ENCODE measurements around the gene OPRL1.

Gene OPRL1

GRCh38 chr20:64041781-64042053 lies 38.2 kb upstream of the OPRL1 start:
- FAIRE-seq (no peak), DNase-seq (ENCODE audit: extremely low spot score, insufficient read length, low read depth) (no peak)

DNA sequence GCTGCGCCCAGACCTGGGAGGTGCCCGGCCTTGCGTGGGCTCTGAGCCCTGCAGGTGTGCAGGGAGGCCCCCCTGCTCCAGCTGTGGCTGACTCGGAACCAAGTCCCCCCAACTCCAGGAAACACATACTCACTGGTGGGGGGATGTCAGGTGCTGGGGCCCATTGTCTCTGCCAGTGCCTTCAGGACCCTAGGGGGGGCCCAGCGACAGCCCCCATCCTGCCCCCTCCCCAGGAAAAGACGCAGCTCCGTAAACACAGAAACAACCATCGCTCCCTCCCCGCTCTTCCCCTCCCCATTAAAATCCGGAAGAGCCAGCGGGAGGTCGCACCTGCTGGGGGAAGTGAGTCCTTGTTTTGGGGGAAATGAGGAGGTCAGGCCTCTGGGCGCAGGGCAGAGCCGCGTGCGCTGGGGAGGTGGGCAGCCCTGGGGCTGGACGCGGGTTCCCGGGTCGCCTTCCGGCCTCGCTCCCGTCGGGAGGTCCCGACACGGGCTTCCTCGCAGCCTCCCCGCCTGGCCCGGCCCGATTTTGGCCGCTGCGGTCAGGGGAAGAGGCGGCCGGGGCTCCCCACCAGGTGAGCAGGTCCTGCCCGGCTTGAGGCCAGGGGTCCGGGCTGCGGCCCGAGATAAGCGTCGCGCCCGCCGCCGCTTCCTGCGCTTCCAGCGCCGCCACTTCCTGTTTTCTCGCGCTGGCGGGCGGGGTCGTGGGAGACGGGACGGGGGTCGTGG lies 37.7 kb upstream of the OPRL1 start:
- FAIRE-seq (no peak), DNase-seq (ENCODE audit: extremely low spot score, insufficient read length, low read depth) (no peak)

- no peak for FAIRE-seq
- DNase-seq (ENCODE audit: extremely low spot score, insufficient read length, low read depth): no peak
Measured at GRCh38 chr20:64043768-64044167, 36.1 kb upstream of the OPRL1 start.

DNA sequence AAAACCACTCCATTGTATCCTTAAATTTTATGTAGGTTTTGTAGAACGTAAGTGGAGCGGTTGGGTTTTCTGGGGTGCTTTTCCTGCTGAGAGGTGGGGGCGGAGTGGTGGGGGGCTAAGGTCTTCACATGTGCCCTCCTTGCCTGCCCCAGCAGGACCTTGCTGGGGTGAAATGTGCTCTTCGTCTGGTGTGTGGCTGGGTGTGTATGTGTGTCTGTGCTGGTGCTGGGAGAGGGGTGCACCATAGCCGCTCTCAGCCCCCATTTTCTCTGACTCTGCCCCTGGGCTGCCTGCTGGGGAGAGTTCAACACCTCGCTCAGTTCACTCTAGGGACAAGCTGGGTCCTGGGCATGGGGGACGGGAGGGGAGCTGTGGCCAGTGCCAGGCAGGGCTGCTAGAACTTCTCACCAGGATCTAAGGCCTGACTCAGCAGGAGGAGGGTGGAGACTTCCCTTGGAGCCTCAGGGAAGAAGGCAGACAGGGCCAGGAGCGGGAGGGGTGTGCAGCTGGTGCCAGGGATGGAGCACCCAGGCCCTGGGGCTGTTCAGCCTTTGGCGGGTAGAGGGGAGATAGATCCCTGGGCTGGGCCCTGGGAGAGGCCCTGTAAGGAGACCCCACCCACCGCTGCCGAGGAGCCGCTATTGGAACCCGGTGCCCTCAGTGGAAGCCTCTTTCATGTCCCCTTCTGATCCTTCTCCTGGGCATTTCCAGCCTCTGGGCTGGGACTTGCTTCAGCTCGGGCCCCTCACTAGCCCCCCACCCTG lies 35.2 kb upstream of the OPRL1 start:
- FAIRE-seq (no peak), DNase-seq (ENCODE audit: extremely low spot score, insufficient read length, low read depth) (no peak)

- FAIRE-seq (no peak), DNase-seq (ENCODE audit: extremely low spot score, insufficient read length, low read depth) (no peak)
Measured at GRCh38 chr20:64045346-64046011, 34.4 kb upstream of the OPRL1 start.

- DNase-seq (ENCODE audit: extremely low spot score, insufficient read length, low read depth) (no peak), FAIRE-seq (no peak)
Measured at GRCh38 chr20:64047046-64047389, 32.9 kb upstream of the OPRL1 start.

- FAIRE-seq (no peak), DNase-seq (ENCODE audit: extremely low spot score, insufficient read length, low read depth) (no peak)
Measured at GRCh38 chr20:64047968-64048401, 31.9 kb upstream of the OPRL1 start.

- no peak for FAIRE-seq
Measured at GRCh38 chr20:64048402-64049044, 31.4 kb upstream of the OPRL1 start.

DNA sequence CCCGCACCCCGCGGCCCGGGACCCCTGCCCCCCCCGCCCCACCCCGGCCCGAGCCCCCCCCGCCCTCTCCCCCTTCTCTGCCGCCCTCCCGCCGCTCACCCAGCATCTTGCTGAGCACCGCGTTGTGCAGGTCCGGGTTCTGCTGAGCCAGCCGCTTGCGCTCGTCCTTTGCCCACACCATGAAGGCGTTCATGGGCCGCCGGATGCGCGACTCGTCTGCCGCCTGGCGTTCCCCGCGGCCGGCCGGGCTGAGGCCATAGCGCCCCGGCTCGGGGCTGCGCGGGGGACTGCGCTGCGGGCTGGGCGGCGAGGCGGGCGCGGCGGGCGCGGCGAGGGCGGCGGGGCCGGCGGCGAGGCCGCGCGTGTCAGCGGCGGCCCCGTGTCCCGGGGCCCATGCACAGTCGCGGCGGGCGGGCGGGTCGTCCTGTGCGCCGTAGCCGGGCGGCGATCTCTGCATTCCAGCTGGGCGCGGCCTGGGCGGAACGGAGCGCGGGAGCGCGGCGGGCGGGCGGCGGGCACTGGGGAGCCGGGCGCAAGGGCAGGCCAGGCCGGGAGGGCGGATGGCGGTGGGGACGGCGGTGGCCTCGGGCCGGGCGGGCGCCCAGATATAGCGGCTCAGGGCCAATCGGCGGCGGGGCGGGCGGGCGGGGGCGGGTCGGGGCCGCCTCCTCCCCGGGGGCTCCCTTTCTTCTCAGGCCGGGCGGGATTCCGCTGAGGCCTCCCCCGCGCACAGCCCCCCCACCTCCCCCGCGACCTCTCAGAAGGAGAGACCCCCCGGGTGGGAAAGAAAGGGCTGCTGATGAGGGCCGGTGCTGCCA lies 30.6 kb upstream of the OPRL1 start, which contains the start of gene SOX18:
SOX18 (minus strand) TSS at position 580 of the 818 bp plus-strand sequence; CDS start at position 457, 123 bp downstream.
- no peak for DNase-seq (ENCODE audit: extremely low spot score, insufficient read length, low read depth)
- no peak for FAIRE-seq

More at GRCh38 chr20:64048402-64049044, 31.4 kb upstream of the OPRL1 start:
- DNase-seq (ENCODE audit: extremely low spot score, insufficient read length, low read depth): no peak

GRCh38 chr20:64049878-64050260 lies 30.0 kb upstream of the OPRL1 start:
- FAIRE-seq (no peak), DNase-seq (ENCODE audit: extremely low spot score, insufficient read length, low read depth) (no peak)

DNA sequence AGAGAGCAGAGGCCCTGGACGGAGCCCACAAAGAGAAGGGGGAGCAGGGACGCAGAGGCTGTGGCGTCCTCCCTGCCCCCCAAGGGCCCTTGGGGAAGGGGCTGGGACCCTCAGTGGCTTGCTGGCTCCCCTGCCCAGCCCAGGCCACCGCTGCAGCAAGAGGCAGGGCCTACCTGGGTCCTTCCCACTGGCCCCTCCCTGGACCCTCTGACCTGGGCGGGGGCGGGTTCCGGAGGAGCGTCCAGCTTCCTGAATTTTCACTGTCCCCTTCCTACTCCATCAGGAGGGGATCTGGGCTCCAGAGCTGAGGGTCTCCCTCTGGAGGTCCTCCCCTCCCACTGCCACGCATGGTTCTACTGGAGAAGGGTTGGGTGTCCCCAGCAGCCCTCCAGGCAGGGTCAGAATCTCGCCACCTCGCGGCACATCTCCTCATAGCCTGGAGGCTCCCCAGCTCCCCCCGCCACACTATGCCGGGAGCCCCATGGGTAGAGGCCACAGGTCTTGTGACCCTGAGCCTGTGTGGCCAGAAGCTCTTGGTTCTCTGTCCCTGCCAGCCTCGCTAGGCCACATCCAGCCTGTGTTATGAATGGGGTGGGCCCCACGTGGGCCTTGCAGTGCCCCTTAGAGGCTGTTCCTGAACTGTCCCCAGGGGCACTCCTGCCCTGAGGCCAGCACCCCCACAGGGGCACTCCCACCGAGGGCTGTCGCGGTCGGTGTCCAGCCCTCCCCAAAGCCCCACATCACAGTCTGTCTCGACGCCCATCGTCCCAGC lies 29.4 kb upstream of the OPRL1 start:
- FAIRE-seq: no peak

GRCh38 chr20:64051033-64051452 lies 28.8 kb upstream of the OPRL1 start:
- no peak for FAIRE-seq

More for the DNA sequence above, 29.4 kb upstream of the OPRL1 start:
- no peak for DNase-seq (ENCODE audit: extremely low spot score, insufficient read length, low read depth)

GRCh38 chr20:64051561-64052325 lies 28.1 kb upstream of the OPRL1 start:
- DNase-seq (ENCODE audit: extremely low spot score, insufficient read length, low read depth) (no peak), FAIRE-seq (no peak)

More at GRCh38 chr20:64051033-64051452, 28.8 kb upstream of the OPRL1 start:
- DNase-seq (ENCODE audit: extremely low spot score, insufficient read length, low read depth): no peak

DNA sequence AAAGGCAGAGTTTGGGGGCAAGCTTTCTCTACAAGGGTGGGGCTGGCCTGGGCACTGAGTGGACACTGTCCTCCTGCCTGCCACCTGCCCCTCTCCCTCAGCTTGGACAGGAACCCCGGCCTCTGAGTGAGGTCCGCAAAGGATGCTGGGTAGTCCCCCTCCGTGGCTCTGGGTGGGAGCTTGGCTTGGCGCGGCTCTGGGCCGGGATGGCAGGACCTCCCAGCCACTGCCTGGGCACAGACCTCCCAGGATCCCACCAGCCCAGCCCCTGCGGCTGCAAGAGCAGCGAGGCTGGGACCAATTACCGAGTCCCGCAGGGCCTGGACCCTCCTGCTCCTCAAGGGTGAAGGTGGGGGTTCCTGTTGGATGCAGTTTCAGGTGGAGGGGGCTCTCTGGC lies 27.6 kb upstream of the OPRL1 start:
- no peak for FAIRE-seq

GRCh38 chr20:64052987-64053840 lies 26.7 kb upstream of the OPRL1 start:
- FAIRE-seq: no peak

More for the DNA sequence above, 27.6 kb upstream of the OPRL1 start:
- DNase-seq (ENCODE audit: extremely low spot score, insufficient read length, low read depth): no peak

GRCh38 chr20:64053841-64054661 lies 25.8 kb upstream of the OPRL1 start:
- FAIRE-seq: no peak
- DNase-seq (ENCODE audit: extremely low spot score, insufficient read length, low read depth): no peak

More at GRCh38 chr20:64052987-64053840, 26.7 kb upstream of the OPRL1 start:
- no peak for DNase-seq (ENCODE audit: extremely low spot score, insufficient read length, low read depth)

Measured in GM18507 (cell line).